Measurements from ENCODE around the gene ATP5MC3.
A peak's percentile ranks its signal among the peaks of the same experiment; 100 is the strongest.

ATP5MC3 gene

GRCh38 chr2:175167792-175168563, 13.5 kb downstream of the ATP5MC3 start, which contains the start of gene ATF2:
Gene ATF2 (minus strand): TSS chr2:175168203. CDS start chr2:175136443, 31,760 bp downstream.
- peak; percentile 98 to 99 for DNase-seq

DNA sequence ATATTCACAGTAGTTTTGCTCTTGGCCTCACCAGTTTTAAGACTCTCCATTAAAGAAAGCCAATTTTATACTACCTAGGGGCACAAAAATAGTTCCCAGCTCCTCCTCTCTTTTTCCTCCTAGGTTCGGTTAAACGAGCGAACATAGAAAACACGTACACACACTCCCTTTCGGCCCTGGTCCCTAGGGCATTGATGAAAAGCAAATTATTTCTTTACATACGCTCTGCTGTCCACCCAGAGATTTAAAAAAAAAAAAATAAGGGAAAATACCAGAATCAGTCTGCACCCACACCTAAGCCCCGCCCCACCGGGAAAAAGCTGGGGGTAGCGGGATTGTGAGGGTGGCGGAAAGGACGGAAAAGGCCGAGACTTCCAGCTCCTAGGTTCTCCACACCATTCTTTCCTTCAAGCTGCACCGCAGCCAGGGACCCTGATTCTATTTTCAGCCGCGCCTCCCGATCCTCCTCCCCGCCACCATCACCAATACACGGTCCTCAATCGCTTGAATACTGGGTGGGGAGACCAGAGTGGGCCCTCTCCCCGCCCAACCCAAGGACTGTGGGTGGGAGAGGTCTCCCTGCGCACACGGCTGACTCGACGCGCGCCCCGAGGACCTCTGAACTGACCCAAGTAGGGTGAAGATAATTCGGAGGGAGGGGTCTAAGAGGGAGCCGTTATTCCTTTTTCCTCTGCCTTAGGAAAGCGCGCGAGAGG, 14.3 kb downstream of the ATP5MC3 start:
- peak in 1 of 2 experiments; percentile 32 for DNase-seq

DNA sequence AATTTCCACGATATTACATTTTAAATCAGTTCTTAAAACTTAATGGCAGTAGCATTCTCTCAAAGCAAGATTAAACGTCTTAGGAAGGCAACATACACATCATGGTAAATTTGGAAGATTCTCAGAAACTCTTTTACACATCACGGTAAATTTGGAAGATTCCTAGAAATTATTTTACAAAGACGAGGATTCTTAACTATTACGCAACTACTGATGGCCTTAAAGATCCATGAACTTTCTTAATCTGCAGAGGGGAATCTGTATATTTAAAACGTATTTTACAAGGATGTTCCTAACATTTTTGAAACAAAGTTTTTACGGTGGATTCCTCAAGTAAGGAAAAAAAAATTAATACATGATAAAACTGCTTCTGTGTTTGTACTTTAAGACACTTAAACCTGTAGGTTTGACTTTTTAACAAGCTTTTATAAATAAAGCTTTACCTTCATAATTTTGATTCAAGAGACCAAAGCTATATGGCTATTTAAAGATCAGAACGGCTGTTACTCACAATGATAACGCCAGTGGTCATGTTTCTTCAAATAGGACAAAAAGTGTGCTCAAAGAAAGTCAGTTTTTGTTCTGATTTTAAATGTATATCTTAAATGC, 15.2 kb downstream of the ATP5MC3 start:
- no peak for DNase-seq

GRCh38 chr2:175164235-175164634, 17.3 kb downstream of the ATP5MC3 start:
- DNase-seq, result no peak

GRCh38 chr2:175158894-175159293, 22.6 kb downstream of the ATP5MC3 start:
- no peak for DNase-seq

GRCh38 chr2:175156534-175156933, 25.0 kb downstream of the ATP5MC3 start:
- no peak for DNase-seq

DNA sequence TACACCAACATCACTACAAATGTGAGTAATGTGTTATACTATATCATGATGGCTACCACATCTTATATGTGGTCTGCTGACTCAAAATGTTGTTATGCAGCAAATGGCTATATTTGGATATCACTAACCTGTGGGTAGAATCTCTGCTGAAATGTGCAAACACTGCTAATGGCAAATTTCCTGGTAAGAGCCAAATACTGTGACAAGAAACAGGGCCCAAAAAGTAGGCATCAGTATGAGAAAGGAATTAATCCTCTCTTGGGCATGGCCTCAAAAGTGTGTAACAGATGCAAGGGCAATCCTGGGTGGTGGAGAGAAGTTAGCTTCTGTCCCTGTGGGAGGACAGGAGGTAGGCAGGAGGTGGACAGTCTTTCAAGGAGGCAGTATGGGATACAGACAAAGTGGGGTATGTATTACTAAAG, 26.8 kb downstream of the ATP5MC3 start:
- DNase-seq, result no peak

- no peak for DNase-seq
Observed at GRCh38 chr2:175152242-175152641, 29.3 kb downstream of the ATP5MC3 start.

- DNase-seq, result no peak
Observed at GRCh38 chr2:175151791-175152190, 29.7 kb downstream of the ATP5MC3 start.

DNA sequence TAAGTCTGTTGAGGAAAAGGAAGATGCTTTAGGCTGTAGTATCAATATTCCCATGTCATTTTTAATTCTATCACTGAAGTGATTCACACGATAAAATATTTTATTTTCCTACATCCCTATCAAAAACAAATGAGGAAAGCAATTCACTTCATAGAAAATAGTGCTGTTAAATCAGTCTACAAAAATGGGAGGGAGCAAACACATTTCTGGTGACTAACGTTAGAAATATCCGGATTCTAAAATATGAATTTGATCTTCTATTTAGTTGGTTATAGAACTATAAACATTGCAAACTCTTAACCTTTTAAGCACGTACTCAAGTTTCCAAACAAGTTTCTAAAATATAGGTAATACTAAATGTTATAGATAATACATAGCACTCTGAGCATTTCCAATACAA, 34.3 kb downstream of the ATP5MC3 start:
- no peak for DNase-seq

- DNase-seq, result no peak
Observed at GRCh38 chr2:175143678-175144077, 37.8 kb downstream of the ATP5MC3 start.

GRCh38 chr2:175143191-175143590, 38.3 kb downstream of the ATP5MC3 start:
- no peak for DNase-seq

DNA sequence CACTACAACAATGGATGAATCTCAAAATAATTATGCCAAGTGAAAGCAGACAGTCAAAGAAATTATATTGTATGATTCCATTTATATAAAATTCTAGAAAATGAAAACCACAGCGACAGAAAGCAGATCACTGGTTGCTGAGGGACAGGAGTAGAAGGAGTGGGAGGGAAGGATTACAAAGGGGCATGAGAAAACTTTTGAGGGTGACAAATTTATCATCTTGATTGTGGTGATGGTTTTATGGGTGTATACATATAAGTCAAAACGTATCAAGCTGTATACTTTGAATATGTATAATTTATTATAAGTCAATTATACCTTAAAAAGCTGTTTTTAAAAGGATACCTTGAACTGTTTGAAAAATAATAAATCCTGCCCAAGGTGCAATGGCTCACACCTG, 41.2 kb downstream of the ATP5MC3 start:
- no peak for DNase-seq

DNA sequence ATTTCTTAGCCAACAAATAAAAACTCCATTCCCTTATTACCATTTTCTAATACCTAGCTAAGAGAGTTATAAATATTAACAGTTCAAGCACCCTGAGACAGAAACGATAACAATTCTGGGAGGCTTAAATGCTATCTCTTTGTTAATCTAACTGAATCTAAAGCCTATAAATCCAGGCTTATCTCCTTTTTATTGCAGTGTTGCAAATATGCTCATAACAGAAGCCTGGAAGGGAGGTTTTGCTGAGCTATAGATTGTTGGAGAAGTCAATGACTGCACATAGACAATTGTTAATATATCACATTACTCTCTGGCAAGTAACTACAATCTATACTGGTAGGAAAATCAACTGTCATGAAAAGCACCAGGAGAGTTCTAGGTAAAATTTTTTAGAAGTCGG, 43.7 kb downstream of the ATP5MC3 start:
- DNase-seq, result no peak

GRCh38 chr2:175136334-175137215, 44.9 kb downstream of the ATP5MC3 start:
- no peak for DNase-seq

DNA sequence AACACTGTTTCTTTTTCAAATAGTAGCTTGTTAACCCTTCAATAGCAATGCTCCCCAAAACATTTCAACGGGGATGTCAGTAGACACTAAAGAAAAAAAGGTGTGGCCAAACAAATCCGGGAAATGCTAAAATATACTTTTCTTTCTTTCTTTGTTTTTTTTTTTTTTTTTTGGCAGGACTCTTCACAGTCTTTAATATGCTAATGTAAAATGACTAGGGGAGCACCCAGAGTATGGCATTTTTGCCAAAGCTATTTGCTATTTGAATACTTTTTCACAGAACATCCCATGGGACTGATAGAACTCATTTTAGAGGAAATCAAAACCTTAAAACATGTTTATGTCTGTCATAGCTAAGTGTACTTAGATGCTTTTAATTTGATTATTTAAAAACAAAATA, 45.6 kb downstream of the ATP5MC3 start:
- DNase-seq, result no peak

DNA sequence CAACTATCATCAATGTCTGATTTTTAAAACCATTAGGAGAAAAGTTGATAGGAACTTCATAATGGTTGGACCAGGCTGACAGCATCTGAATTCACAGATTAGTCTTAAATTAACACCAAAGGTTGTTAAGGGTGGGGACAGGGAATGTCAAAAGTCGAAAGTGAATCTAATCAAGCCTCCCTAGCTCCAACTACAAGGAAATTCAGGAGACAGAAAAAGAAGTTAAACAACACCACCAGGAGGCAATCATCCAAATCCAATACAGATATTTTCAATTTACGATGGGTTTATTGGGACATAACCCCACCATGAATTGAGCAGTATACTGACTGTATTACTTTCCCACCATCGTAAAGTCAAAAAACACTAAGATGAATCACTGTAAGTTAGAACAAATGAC, 46.3 kb downstream of the ATP5MC3 start:
- no peak for DNase-seq

- DNase-seq, result no peak
Observed at GRCh38 chr2:175131252-175131651, 50.3 kb downstream of the ATP5MC3 start.

DNA sequence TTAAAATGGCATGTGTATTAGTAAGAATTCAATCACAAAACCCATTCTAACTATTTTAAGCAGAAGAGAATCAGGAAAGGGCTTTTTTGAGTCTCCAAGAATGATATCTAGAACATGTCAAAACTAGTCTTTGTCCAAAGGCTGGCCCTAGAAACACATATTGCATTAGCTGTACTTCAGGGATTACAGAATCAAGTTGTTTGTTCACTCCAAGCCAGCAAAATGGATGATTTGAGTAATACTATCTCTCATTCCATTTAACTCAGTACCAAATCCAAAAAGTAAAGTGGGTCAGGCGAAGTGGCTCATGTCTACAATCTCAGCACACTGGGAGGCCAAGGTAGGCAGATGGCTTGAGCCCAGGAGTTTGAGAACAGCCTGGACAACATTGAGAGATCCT, 54.8 kb downstream of the ATP5MC3 start:
- DNase-seq, result no peak

All from NCI-H446 (cell line).